ENCODE measurements around the gene CHL1.

DNA sequence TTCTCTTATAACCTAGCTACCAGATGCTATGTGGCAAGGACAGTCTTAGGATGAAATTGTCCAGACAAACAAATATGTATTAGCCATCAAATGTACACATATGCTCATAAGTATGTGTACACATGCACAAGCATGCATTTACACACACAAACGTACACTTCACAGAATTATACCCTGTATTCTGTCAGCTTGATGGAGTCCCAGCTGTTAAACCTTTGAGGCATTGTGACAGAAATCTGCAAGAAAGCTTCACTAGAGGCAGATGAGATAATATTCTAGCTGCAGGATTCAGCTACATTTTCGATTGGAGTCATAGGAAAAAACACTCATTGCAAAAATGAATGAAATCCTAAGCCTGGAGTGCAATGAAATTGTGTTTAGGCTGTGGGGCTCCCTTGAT, 110.6 kb downstream of the CHL1 start:
- TF ChIP-seq, protein P1, sequence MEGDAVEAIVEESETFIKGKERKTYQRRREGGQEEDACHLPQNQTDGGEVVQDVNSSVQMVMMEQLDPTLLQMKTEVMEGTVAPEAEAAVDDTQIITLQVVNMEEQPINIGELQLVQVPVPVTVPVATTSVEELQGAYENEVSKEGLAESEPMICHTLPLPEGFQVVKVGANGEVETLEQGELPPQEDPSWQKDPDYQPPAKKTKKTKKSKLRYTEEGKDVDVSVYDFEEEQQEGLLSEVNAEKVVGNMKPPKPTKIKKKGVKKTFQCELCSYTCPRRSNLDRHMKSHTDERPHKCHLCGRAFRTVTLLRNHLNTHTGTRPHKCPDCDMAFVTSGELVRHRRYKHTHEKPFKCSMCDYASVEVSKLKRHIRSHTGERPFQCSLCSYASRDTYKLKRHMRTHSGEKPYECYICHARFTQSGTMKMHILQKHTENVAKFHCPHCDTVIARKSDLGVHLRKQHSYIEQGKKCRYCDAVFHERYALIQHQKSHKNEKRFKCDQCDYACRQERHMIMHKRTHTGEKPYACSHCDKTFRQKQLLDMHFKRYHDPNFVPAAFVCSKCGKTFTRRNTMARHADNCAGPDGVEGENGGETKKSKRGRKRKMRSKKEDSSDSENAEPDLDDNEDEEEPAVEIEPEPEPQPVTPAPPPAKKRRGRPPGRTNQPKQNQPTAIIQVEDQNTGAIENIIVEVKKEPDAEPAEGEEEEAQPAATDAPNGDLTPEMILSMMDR (IDR thresholded peaks at IDR 0.05; ENCODE audit: borderline replicate concordance, extremely low read depth, low read length, poor library complexity, severe bottlenecking): no peak
- no peak for TF ChIP-seq EZH2 (IDR thresholded peaks at IDR 0.05; ENCODE audit: borderline replicate concordance, low read depth, low read length, severe bottlenecking)

Measured in DND-41 (cell line).